Calu3 (cell line): ENCODE data around the gene SLAMF1. TPM values are rescaled to one million over a fixed set of nuclear protein-coding genes. Genes with fewer than 3 reads are reported as not detected.
A peak's percentile ranks its signal among the peaks of the same experiment; 100 is the strongest.

Experiments used
- BruUV-seq: library from RNA; stranded (reverse); fragments of 400-500 nt; replicated peaks from 2 replicates; lab custom pipeline; 2021; lab: Mats Ljungman, UMichigan
- CTCF ChIA-PET: fragments of 300-600 bp; sonication (Branson Sonifier 250); formaldehyde crosslinking; loops from one replicate; lab custom pipeline; 2022; ENCODE audit warnings: antibody characterized with exemption; lab: Charles Lee
- DNase-seq: peaks from one replicate; pipeline ENCODE4 v3.0.0; 2022
- H3K27ac Mint-ChIP-seq: one replicate; pipeline ENCODE4 v1.8.0; 2022; ENCODE audit warnings: mixed read lengths; ENCODE audit not compliant: unreplicated experiment
- H3K27me3 Mint-ChIP-seq: one replicate; pipeline ENCODE4 v1.8.0; 2022; ENCODE audit warnings: mixed read lengths; ENCODE audit not compliant: unreplicated experiment
- H3K36me3 Mint-ChIP-seq: one replicate; pipeline ENCODE4 v1.8.0; 2022; ENCODE audit warnings: mild to moderate bottlenecking, moderate library complexity, mixed read lengths; ENCODE audit not compliant: insufficient read depth, unreplicated experiment
- H3K4me1 Mint-ChIP-seq: one replicate; pipeline ENCODE4 v1.8.0; 2022; ENCODE audit warnings: mild to moderate bottlenecking, low read depth, mixed read lengths; ENCODE audit not compliant: unreplicated experiment
- H3K4me3 Mint-ChIP-seq: one replicate; pipeline ENCODE4 v1.8.0; 2022; ENCODE audit warnings: mild to moderate bottlenecking, low read depth, moderate library complexity, mixed read lengths; ENCODE audit not compliant: unreplicated experiment
- H3K9me3 Mint-ChIP-seq: one replicate; pipeline ENCODE4 v1.8.0; 2022; ENCODE audit warnings: low read depth, mixed read lengths; ENCODE audit not compliant: unreplicated experiment
- intact Hi-C: fragments of 100-400 bp; cut with micrococcal nuclease; formaldehyde crosslinking; loops from one replicate; pipeline ENCODE4 v1.10.0; 2022; ENCODE audit not compliant: unreplicated experiment
- total RNA-seq: library from RNA; stranded (reverse); gene quantifications from 2 replicates; pipeline ENCODE4 v1.2.3, GENCODE V29; 2022
- TF ChIP-seq, protein P1 (sequence below): fragments of 200-600 bp; IDR thresholded peaks from one replicate; pipeline ENCODE4 v1.8.0; 2022; ENCODE audit warnings: antibody characterized with exemption; ENCODE audit not compliant: unreplicated experiment

The SLAMF1 gene
- total RNA-seq, 1 experiment from 2014 or later: not detected

DNA sequence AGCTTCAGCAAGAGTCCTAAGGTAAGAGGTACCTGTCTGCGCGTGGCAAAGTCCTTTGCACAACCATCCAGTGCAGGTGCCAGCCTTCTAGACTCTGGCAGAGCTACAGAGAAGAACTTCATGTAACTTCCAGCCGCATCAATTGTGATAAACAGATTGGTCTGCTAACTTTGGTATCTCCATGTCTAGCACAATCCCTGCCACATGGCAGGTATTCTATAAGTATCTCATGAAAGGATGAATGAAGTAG, 35.0 kb upstream of the SLAMF1 start:
- DNase-seq: no peak
- intact Hi-C loops: no loop called here
- Mint-ChIP-seq H3K36me3 (no peaks in the 10 kb centered on the region), H3K9me3 (peaks cover 4% of the 10 kb centered on the region), H3K27ac (no peak overlapping the region), H3K27me3 (peaks cover 98% of the 10 kb centered on the region), H3K4me3 (no peak overlapping the region), H3K4me1 (no peaks in the 10 kb centered on the region)
- TF ChIP-seq, protein P1, sequence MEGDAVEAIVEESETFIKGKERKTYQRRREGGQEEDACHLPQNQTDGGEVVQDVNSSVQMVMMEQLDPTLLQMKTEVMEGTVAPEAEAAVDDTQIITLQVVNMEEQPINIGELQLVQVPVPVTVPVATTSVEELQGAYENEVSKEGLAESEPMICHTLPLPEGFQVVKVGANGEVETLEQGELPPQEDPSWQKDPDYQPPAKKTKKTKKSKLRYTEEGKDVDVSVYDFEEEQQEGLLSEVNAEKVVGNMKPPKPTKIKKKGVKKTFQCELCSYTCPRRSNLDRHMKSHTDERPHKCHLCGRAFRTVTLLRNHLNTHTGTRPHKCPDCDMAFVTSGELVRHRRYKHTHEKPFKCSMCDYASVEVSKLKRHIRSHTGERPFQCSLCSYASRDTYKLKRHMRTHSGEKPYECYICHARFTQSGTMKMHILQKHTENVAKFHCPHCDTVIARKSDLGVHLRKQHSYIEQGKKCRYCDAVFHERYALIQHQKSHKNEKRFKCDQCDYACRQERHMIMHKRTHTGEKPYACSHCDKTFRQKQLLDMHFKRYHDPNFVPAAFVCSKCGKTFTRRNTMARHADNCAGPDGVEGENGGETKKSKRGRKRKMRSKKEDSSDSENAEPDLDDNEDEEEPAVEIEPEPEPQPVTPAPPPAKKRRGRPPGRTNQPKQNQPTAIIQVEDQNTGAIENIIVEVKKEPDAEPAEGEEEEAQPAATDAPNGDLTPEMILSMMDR: no peak
- no TSS peak for BruUV-seq
- CTCF ChIA-PET: interaction anchor here (1.0 kb wide), 1 partner anchor 272 kb away, joined by 3 read pairs; the partner anchor contains the start of gene ITLN2

DNA sequence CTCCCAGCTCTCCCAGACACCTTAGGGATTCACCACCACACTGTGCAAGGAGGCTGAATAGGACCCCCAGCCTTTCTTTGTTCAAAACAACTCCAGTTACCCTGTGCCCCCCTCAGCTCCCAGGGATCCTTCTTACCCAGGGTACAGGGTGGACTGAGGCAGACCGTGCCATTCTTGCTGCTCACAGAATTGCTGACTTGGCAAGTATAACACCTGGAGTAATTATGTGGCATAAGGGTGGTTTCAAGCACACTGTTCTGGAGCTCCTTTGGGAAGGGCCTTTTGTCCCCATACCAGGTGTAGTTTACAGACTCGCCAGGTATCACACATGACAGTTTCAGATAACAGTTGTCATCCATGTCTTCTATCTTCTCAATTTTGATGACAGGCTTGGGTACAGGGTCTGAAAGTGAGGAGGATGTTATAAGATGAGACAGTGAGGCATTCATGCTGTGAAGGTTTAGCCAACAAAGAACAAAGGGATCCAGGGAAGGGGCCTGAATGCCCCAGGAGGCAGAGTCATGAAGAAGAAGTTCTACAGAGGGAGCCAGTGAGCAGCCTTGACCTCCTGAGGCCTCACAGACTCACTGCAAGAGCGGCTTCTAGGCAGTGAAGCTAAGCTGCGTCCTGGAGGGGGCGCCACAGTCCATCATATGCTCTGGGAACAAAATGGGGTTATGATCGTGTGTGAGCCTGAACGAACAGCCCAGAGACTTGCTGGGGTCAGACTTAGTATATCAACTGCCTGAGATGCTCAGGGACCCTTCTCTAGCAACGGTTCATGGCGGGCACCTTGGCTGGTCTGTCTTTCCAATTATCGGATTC, 34.4 kb upstream of the SLAMF1 start:
- Mint-ChIP-seq H3K27ac (no peak overlapping the region), H3K9me3 (peaks cover under 1% of the 10 kb centered on the region), H3K4me3 (no peak overlapping the region), H3K27me3 (peaks cover 95% of the 10 kb centered on the region), H3K36me3 (no peaks in the 10 kb centered on the region), H3K4me1 (no peaks in the 10 kb centered on the region)
- CTCF ChIA-PET: interaction anchor here (0.5 to 1.0 kb wide), 3 partner anchors 25 to 340 kb away, joined by 3 to 5 read pairs (median 3); partner anchors contain the start of genes F11R and ITLN2
- no TSS peak for BruUV-seq
- intact Hi-C loops: no loop called here
- peak; percentile 54 for DNase-seq
- TF ChIP-seq, protein P1: peak; percentile 21

DNA sequence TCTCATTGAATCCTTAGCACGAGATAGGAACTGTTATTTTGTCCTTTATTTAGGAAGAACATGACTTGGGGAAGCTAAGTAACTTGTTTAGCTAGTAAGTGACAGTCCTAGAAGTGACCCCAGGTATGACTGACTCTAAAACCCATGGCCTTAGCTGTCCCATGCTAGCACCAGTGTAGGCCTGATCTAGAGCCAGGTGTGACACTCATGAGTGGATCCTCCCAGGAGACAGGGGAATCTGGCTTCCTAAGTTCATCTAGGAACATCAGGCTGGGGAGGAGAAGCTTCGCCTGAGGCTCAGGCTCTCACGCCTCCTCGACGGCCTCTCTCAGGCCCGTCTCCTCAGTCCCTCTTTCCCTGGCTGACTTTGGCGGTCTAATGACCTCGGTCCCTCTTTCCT, 33.6 kb upstream of the SLAMF1 start:
- Mint-ChIP-seq H3K27me3 (peaks cover 86% of the 10 kb centered on the region), H3K4me3 (no peak overlapping the region), H3K9me3 (no peaks in the 10 kb centered on the region), H3K4me1 (no peaks in the 10 kb centered on the region), H3K27ac (no peak overlapping the region), H3K36me3 (no peaks in the 10 kb centered on the region)
- no peak for DNase-seq
- BruUV-seq: no TSS peak
- intact Hi-C loops: no loop called here
- CTCF ChIA-PET: interaction anchor here (0.5 to 1.0 kb wide), 2 partner anchors 24 to 341 kb away, joined by 3 to 5 read pairs; partner anchors contain the start of gene F11R
- TF ChIP-seq, protein P1: no peak

GRCh38 chr1:160679893-160680292, 33.0 kb upstream of the SLAMF1 start:
- Mint-ChIP-seq H3K36me3 (no peaks in the 10 kb centered on the region), H3K27ac (no peak overlapping the region), H3K9me3 (no peaks in the 10 kb centered on the region), H3K4me3 (no peak overlapping the region), H3K27me3 (peaks cover 81% of the 10 kb centered on the region), H3K4me1 (no peaks in the 10 kb centered on the region)
- no TSS peak for BruUV-seq
- DNase-seq: no peak
- CTCF ChIA-PET: no interaction called here
- TF ChIP-seq, protein P1: no peak
- intact Hi-C loops: loop anchor here (5.0 kb wide), 2 partner anchors 152 to 253 kb away; no protein-coding TSS in a partner anchor
